AG09309 (cell line): ENCODE results near the gene MAGI1.

ENCODE experiments used
- DNase-seq: peaks from one replicate; pipeline ENCODE4 v3.0.0-alpha.2; 2010; ENCODE audit warnings: low read depth
- H3K4me3 ChIP-seq: 2 replicates; pipeline ENCODE4 v1.5.1; 2011; ENCODE audit warnings: mild to moderate bottlenecking, low read depth, low read length, moderate library complexity; ENCODE audit not compliant: control insufficient read depth
- CTCF ChIP-seq: IDR thresholded peaks from 2 replicates; pipeline ENCODE4 v1.5.1; 2011; ENCODE audit warnings: mild to moderate bottlenecking, low read depth, low read length, inconsistent platforms; ENCODE audit not compliant: insufficient read depth, control insufficient read depth; ENCODE audit errors: missing control alignments

Gene MAGI1

GRCh38 chr3:66010348-66010738 lies 28.4 kb downstream of the MAGI1 start:
- no peak for DNase-seq
- TF ChIP-seq CTCF = no peak
- no peak overlapping the region for H3K4me3 ChIP-seq

DNA sequence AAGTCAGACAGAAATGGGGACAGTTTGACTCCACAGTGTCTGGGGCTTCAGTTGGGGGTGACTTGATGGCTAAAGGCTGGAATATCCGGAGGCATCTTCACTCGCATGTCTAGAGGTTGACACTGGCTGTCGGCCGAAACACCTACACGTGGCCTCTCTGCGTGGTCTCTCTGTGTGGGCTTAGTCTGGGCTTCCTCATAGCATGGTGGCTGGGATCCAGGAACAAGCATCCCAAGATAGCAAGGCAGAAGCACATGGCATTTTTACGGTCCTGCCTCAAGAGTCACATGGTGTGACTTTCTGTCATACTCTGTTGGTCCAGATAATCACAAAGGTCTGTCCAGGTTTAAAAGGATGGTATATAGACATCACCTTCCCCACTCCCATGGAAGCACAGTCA lies 34.5 kb downstream of the MAGI1 start:
- H3K4me3 ChIP-seq = no peak overlapping the region
- DNase-seq = no peak
- no peak for TF ChIP-seq CTCF

GRCh38 chr3:66001626-66002025 lies 37.1 kb downstream of the MAGI1 start:
- DNase-seq = no peak
- no peak overlapping the region for H3K4me3 ChIP-seq
- no peak for TF ChIP-seq CTCF

DNA sequence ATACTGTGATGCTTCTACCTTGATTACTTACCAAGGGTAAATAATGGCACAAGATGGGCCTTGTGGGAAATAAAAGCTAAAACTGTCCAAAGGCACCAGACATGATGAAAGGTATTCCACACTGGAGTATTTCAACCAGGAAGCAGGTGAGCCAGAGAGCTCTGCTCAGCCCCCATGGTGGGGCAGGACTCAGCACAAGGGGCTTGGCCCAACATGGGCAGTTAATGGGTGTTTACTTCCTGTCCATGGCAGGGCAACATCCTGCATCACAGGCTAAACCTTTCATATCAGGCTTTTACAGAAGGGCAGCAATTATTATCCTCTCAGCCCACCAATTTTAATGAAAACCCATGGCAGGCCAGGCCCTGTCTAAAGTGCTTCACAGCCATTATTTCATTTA lies 38.2 kb downstream of the MAGI1 start:
- DNase-seq = no peak
- no peak for TF ChIP-seq CTCF
- H3K4me3 ChIP-seq = no peak overlapping the region

- no peak for TF ChIP-seq CTCF
- no peak for DNase-seq
- no peak overlapping the region for H3K4me3 ChIP-seq
Measured at GRCh38 chr3:65999606-66000005, 39.1 kb downstream of the MAGI1 start.

DNA sequence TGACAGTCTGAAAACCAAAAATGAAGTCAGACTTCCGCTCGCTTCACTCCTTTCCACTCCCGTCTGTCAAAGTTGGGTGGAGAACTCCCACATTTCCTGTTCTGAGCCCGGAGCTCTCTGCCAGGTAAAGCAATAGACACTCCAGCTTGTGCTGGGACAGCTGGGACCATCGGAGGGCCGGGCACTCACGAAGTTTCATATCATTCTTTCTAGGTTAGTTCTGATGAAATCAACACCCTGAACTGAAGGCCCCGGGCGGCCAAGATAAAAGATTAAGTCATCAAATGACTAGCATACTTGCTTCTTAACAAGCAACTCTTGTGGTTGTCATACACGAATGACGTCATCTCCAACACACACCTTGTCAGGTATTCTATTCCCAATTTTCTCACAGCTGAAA lies 42.1 kb downstream of the MAGI1 start:
- TF ChIP-seq CTCF = no peak
- DNase-seq = no peak
- H3K4me3 ChIP-seq = no peak overlapping the region

DNA sequence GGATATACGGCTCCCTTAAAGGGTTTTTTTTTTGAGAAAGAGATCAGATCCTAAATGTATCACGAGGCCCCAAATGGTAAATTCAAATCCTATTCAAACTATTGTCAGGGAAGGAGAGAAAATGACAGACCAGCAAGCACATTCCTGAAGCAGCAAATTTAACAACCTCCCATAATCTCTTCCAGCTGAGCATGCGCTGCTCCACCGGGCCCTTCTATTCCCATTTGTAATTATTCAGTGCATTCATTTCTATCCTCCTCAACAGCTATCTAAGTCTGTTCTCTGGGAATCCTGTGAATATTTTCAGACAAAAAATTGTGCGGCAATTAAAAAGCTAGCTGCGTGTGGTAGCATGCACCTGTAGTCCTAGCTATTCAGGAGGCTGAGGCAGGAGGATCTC lies 43.2 kb downstream of the MAGI1 start:
- no peak overlapping the region for H3K4me3 ChIP-seq
- TF ChIP-seq CTCF = no peak
- DNase-seq = no peak
